ENCODE data around the gene DOCK9.
A peak's percentile ranks its signal among the peaks of the same experiment; 100 is the strongest.

Gene DOCK9

GRCh38 chr13:98934243-98934642, 43.6 kb downstream of the DOCK9 start:
- Histone ChIP-seq H3K27me3 (ENCODE audit: control insufficient read depth in 1 of 2, insufficient read depth in 1 of 2, low read length in 2 of 2) (no peaks in the 10 kb centered on the region), H2BK12ac (ENCODE audit: low read length in 2 of 2) (no peak overlapping the region), H3K36me3 (ENCODE audit: control insufficient read depth in 1 of 2, insufficient read depth in 2 of 2, low read depth in 1 of 2, low read length in 2 of 2) (peaks cover 0 to 4% of the 10 kb centered on the region in 2 experiments), H2BK120ac (ENCODE audit: low read depth, low read length) (no peak overlapping the region), H3K23ac (ENCODE audit: low read length in 2 of 2) (no peak overlapping the region), H2BK5ac (ENCODE audit: low read depth, low read length, poor library complexity, severe bottlenecking) (no peak overlapping the region), H4K91ac (ENCODE audit: low read length) (no peak overlapping the region), H2BK15ac (ENCODE audit: low read depth, poor library complexity, severe bottlenecking) (no peak overlapping the region), H3K9me3 (ENCODE audit: control insufficient read depth, low read length) (peaks cover 17% of the 10 kb centered on the region), H3K4ac (ENCODE audit: low read depth in 1 of 2, low read length in 2 of 2) (no peak overlapping the region), H3K4me3 (ENCODE audit: insufficient read depth in 1 of 2, low read depth in 1 of 2, low read length in 2 of 2) (no peak overlapping the region), H3K9ac (ENCODE audit: low read length) (no peak overlapping the region), H4K8ac (ENCODE audit: low read length) (no peak overlapping the region), H3K18ac (ENCODE audit: low read depth in 1 of 2, low read length in 2 of 2) (no peak overlapping the region), H3K4me2 (ENCODE audit: low read length, poor library complexity, severe bottlenecking) (no peak overlapping the region), H3K79me1 (replicated peaks; ENCODE audit: low read length, poor library complexity, severe bottlenecking) (peaks cover 27% of the 10 kb centered on the region), H2AFZ (ENCODE audit: low read depth, low read length) (no peak overlapping the region), H3K14ac (ENCODE audit: low read length in 2 of 2) (no peak overlapping the region), H3K4me1 (ENCODE audit: control insufficient read depth, insufficient read depth, low read depth, low read length) (peaks cover 10% of the 10 kb centered on the region), H3K27ac (ENCODE audit: low read length, poor library complexity, severe bottlenecking) (no peak overlapping the region), H2AK5ac (ENCODE audit: low read length, severe bottlenecking) (peak overlapping the region; percentile 50)
- WGBS = 95% methylated on average over 2 of the region's 3 CpGs
- no peak for DNase-seq

GRCh38 chr13:98930151-98930591, 47.7 kb downstream of the DOCK9 start:
- peaks cover 3% of the 10 kb centered on the region for H3K4me1 ChIP-seq (ENCODE audit: control insufficient read depth, insufficient read depth, low read depth, low read length)
- peak overlapping the region; percentile 24 to 35 for H3K4ac ChIP-seq (ENCODE audit: low read depth in 1 of 2, low read length in 2 of 2)

GRCh38 chr13:98927951-98928927, 49.6 kb downstream of the DOCK9 start:
- Histone ChIP-seq H3K18ac (ENCODE audit: low read depth in 1 of 2, low read length in 2 of 2) (no peak overlapping the region), H2BK120ac (ENCODE audit: low read depth, low read length) (no peak overlapping the region), H2AK5ac (ENCODE audit: low read length, severe bottlenecking) (no peak overlapping the region), H3K9ac (ENCODE audit: low read length) (peak overlapping the region; percentile 88), H3K23ac (ENCODE audit: low read length in 2 of 2) (no peak overlapping the region), H3K4me3 (ENCODE audit: insufficient read depth in 1 of 2, low read depth in 1 of 2, low read length in 2 of 2) (peak overlapping the region in 1 of 2 experiments; percentile 55), H3K4me2 (ENCODE audit: low read length, poor library complexity, severe bottlenecking) (no peak overlapping the region), H2BK12ac (ENCODE audit: low read length in 2 of 2) (no peak overlapping the region), H3K14ac (ENCODE audit: low read length in 2 of 2) (no peak overlapping the region), H3K27me3 (ENCODE audit: control insufficient read depth in 1 of 2, insufficient read depth in 1 of 2, low read length in 2 of 2) (no peaks in the 10 kb centered on the region), H4K8ac (ENCODE audit: low read length) (no peak overlapping the region), H2BK15ac (ENCODE audit: low read depth, poor library complexity, severe bottlenecking) (no peak overlapping the region), H2BK5ac (ENCODE audit: low read depth, low read length, poor library complexity, severe bottlenecking) (no peak overlapping the region), H3K9me3 (ENCODE audit: control insufficient read depth, low read length) (no peaks in the 10 kb centered on the region), H3K4ac (ENCODE audit: low read depth in 1 of 2, low read length in 2 of 2) (no peak overlapping the region), H3K4me1 (ENCODE audit: control insufficient read depth, insufficient read depth, low read depth, low read length) (peaks cover 3% of the 10 kb centered on the region), H3K36me3 (ENCODE audit: control insufficient read depth in 1 of 2, insufficient read depth in 2 of 2, low read depth in 1 of 2, low read length in 2 of 2) (peaks cover 0 to 4% of the 10 kb centered on the region in 2 experiments), H2AFZ (ENCODE audit: low read depth, low read length) (no peak overlapping the region), H3K79me1 (replicated peaks; ENCODE audit: low read length, poor library complexity, severe bottlenecking) (peaks cover 10% of the 10 kb centered on the region), H3K27ac (ENCODE audit: low read length, poor library complexity, severe bottlenecking) (no peak overlapping the region), H4K91ac (ENCODE audit: low read length) (no peak overlapping the region)
- no peak for DNase-seq
- 100% methylated on average over 1 of the region's 2 CpGs for WGBS

More at GRCh38 chr13:98930151-98930591, 47.7 kb downstream of the DOCK9 start:
- no peak overlapping the region for H3K27ac ChIP-seq (ENCODE audit: low read length, poor library complexity, severe bottlenecking)
- H3K14ac ChIP-seq (ENCODE audit: low read length in 2 of 2) = peak overlapping the region in 1 of 2 experiments; percentile 26
- peak overlapping the region in 1 of 2 experiments; percentile 70 for H3K18ac ChIP-seq (ENCODE audit: low read depth in 1 of 2, low read length in 2 of 2)
- peak overlapping the region; percentile 68 for H4K91ac ChIP-seq (ENCODE audit: low read length)
- H3K4me3 ChIP-seq (ENCODE audit: insufficient read depth in 1 of 2, low read depth in 1 of 2, low read length in 2 of 2) = no peak overlapping the region
- WGBS = 80% methylated on average over 8 of the region's 8 CpGs
- no peak overlapping the region for H3K4me2 ChIP-seq (ENCODE audit: low read length, poor library complexity, severe bottlenecking)
- no peak overlapping the region for H2BK15ac ChIP-seq (ENCODE audit: low read depth, poor library complexity, severe bottlenecking)
- DNase-seq = no peak
- H4K8ac ChIP-seq (ENCODE audit: low read length) = peak overlapping the region; percentile 69
- peak overlapping the region; percentile 62 for H2AK5ac ChIP-seq (ENCODE audit: low read length, severe bottlenecking)
- H2BK12ac ChIP-seq (ENCODE audit: low read length in 2 of 2) = peak overlapping the region in 1 of 2 experiments; percentile 72
- no peak overlapping the region for H2BK5ac ChIP-seq (ENCODE audit: low read depth, low read length, poor library complexity, severe bottlenecking)
- H3K27me3 ChIP-seq (ENCODE audit: control insufficient read depth in 1 of 2, insufficient read depth in 1 of 2, low read length in 2 of 2) = no peaks in the 10 kb centered on the region
- peaks cover 16% of the 10 kb centered on the region for H3K79me1 ChIP-seq (replicated peaks; ENCODE audit: low read length, poor library complexity, severe bottlenecking)
- H3K9me3 ChIP-seq (ENCODE audit: control insufficient read depth, low read length) = peaks cover 17% of the 10 kb centered on the region
- no peak overlapping the region for H2BK120ac ChIP-seq (ENCODE audit: low read depth, low read length)
- peaks cover 0 to 4% of the 10 kb centered on the region in 2 experiments for H3K36me3 ChIP-seq (ENCODE audit: control insufficient read depth in 1 of 2, insufficient read depth in 2 of 2, low read depth in 1 of 2, low read length in 2 of 2)
- H3K9ac ChIP-seq (ENCODE audit: low read length) = no peak overlapping the region
- H3K23ac ChIP-seq (ENCODE audit: low read length in 2 of 2) = no peak overlapping the region
- no peak overlapping the region for H2AFZ ChIP-seq (ENCODE audit: low read depth, low read length)

- H3K4ac ChIP-seq (ENCODE audit: low read depth in 1 of 2, low read length in 2 of 2) = no peak overlapping the region
- no peaks in the 10 kb centered on the region for H3K27me3 ChIP-seq (ENCODE audit: control insufficient read depth in 1 of 2, insufficient read depth in 1 of 2, low read length in 2 of 2)
- peaks cover 3% of the 10 kb centered on the region for H3K4me1 ChIP-seq (ENCODE audit: control insufficient read depth, insufficient read depth, low read depth, low read length)
- WGBS = 70% methylated on average over 2 of the region's 4 CpGs
- no peak for DNase-seq
- H2AFZ ChIP-seq (ENCODE audit: low read depth, low read length) = no peak overlapping the region
- no peak overlapping the region for H2AK5ac ChIP-seq (ENCODE audit: low read length, severe bottlenecking)
- H4K91ac ChIP-seq (ENCODE audit: low read length) = no peak overlapping the region
- H4K8ac ChIP-seq (ENCODE audit: low read length) = no peak overlapping the region
- H3K18ac ChIP-seq (ENCODE audit: low read depth in 1 of 2, low read length in 2 of 2) = no peak overlapping the region
- H3K14ac ChIP-seq (ENCODE audit: low read length in 2 of 2) = no peak overlapping the region
- no peak overlapping the region for H2BK5ac ChIP-seq (ENCODE audit: low read depth, low read length, poor library complexity, severe bottlenecking)
- no peak overlapping the region for H3K4me3 ChIP-seq (ENCODE audit: insufficient read depth in 1 of 2, low read depth in 1 of 2, low read length in 2 of 2)
- H2BK12ac ChIP-seq (ENCODE audit: low read length in 2 of 2) = no peak overlapping the region
- no peaks in the 10 kb centered on the region for H3K9me3 ChIP-seq (ENCODE audit: control insufficient read depth, low read length)
- H3K36me3 ChIP-seq (ENCODE audit: control insufficient read depth in 1 of 2, insufficient read depth in 2 of 2, low read depth in 1 of 2, low read length in 2 of 2) = peaks cover 7 to 10% of the 10 kb centered on the region in 2 experiments
- H3K9ac ChIP-seq (ENCODE audit: low read length) = no peak overlapping the region
- no peak overlapping the region for H2BK120ac ChIP-seq (ENCODE audit: low read depth, low read length)
- H3K23ac ChIP-seq (ENCODE audit: low read length in 2 of 2) = no peak overlapping the region
- peaks cover 11% of the 10 kb centered on the region for H3K79me1 ChIP-seq (replicated peaks; ENCODE audit: low read length, poor library complexity, severe bottlenecking)
- no peak overlapping the region for H3K27ac ChIP-seq (ENCODE audit: low read length, poor library complexity, severe bottlenecking)
- no peak overlapping the region for H3K4me2 ChIP-seq (ENCODE audit: low read length, poor library complexity, severe bottlenecking)
- H2BK15ac ChIP-seq (ENCODE audit: low read depth, poor library complexity, severe bottlenecking) = no peak overlapping the region
These were observed 51.9 kb downstream of the DOCK9 start for GRCh38 chr13:98925949-98926348.

Data from mesenchymal stem cell (in vitro differentiated cells and primary cell).